ENCODE results near the gene CNTN4. TPM values are rescaled to one million over a fixed set of nuclear protein-coding genes. Genes with fewer than 3 reads are reported as not detected.

The CNTN4 gene
- total RNA-seq, 4 donors from 2014 or later = 47.7 to 106 (median 83.3) TPM

GRCh38 chr3:2938711-2939110, 840.0 kb downstream of the CNTN4 start:
- no peaks in the 10 kb centered on the region for H3K9me3 ChIP-seq
- TF ChIP-seq EP300 (IDR thresholded peaks at IDR 0.05) (no peak), CTCF (IDR thresholded peaks at IDR 0.05) (no peak), POLR2A (IDR thresholded peaks at IDR 0.05) (no peak)
- no peaks in the 10 kb centered on the region for H3K4me1 ChIP-seq
- 72 to 79% methylated on average over 1 of the region's 1 CpG for WGBS, 2 donors
- DNase-seq (ENCODE audit: low spot score in 2 of 2) = no peak
- no peak overlapping the region for H3K27ac ChIP-seq
- H3K27me3 ChIP-seq = no peaks in the 10 kb centered on the region
- H3K4me3 ChIP-seq = no peak overlapping the region
- H3K36me3 ChIP-seq = no peaks in the 10 kb centered on the region

GRCh38 chr3:2940062-2940461, 841.4 kb downstream of the CNTN4 start:
- H3K27ac ChIP-seq = no peak overlapping the region
- 95 to 96% methylated on average over 2 of the region's 2 CpGs for WGBS, 2 donors
- no peaks in the 10 kb centered on the region for H3K36me3 ChIP-seq
- H3K4me3 ChIP-seq = no peak overlapping the region
- no peaks in the 10 kb centered on the region for H3K9me3 ChIP-seq
- H3K27me3 ChIP-seq = no peaks in the 10 kb centered on the region
- no peak for DNase-seq (ENCODE audit: low spot score in 2 of 2)
- TF ChIP-seq POLR2A (IDR thresholded peaks at IDR 0.05) (no peak), CTCF (IDR thresholded peaks at IDR 0.05) (no peak), EP300 (IDR thresholded peaks at IDR 0.05) (no peak)
- no peaks in the 10 kb centered on the region for H3K4me1 ChIP-seq

- WGBS, 2 donors = 91 to 96% methylated on average over 1 of the region's 1 CpG
- TF ChIP-seq EP300 (IDR thresholded peaks at IDR 0.05) (no peak), CTCF (IDR thresholded peaks at IDR 0.05) (no peak), POLR2A (IDR thresholded peaks at IDR 0.05) (no peak)
- H3K36me3 ChIP-seq = no peaks in the 10 kb centered on the region
- no peaks in the 10 kb centered on the region for H3K27me3 ChIP-seq
- H3K9me3 ChIP-seq = no peaks in the 10 kb centered on the region
- no peak overlapping the region for H3K4me3 ChIP-seq
- H3K27ac ChIP-seq = no peak overlapping the region
- no peak for DNase-seq (ENCODE audit: low spot score in 2 of 2)
- no peaks in the 10 kb centered on the region for H3K4me1 ChIP-seq
These were observed 846.0 kb downstream of the CNTN4 start for GRCh38 chr3:2944628-2945027.

GRCh38 chr3:2945121-2945520, 846.5 kb downstream of the CNTN4 start:
- 55 to 64% methylated on average over 3 of the region's 3 CpGs for WGBS, 2 donors
- no peaks in the 10 kb centered on the region for H3K4me1 ChIP-seq
- no peak for TF ChIP-seq EP300 (IDR thresholded peaks at IDR 0.05)
- no peak for TF ChIP-seq CTCF (IDR thresholded peaks at IDR 0.05)
- no peak for TF ChIP-seq POLR2A (IDR thresholded peaks at IDR 0.05)

GRCh38 chr3:2947536-2947935, 848.9 kb downstream of the CNTN4 start:
- WGBS, 2 donors = 76 to 83% methylated on average over 2 of the region's 2 CpGs
- H3K4me1 ChIP-seq = no peaks in the 10 kb centered on the region
- DNase-seq (ENCODE audit: low spot score in 2 of 2) = no peak
- H3K27ac ChIP-seq = no peak overlapping the region
- no peaks in the 10 kb centered on the region for H3K36me3 ChIP-seq
- TF ChIP-seq CTCF (IDR thresholded peaks at IDR 0.05) (no peak), EP300 (IDR thresholded peaks at IDR 0.05) (no peak), POLR2A (IDR thresholded peaks at IDR 0.05) (no peak)
- H3K4me3 ChIP-seq = no peak overlapping the region
- no peaks in the 10 kb centered on the region for H3K9me3 ChIP-seq
- H3K27me3 ChIP-seq = no peaks in the 10 kb centered on the region

More at GRCh38 chr3:2945121-2945520, 846.5 kb downstream of the CNTN4 start:
- Histone ChIP-seq H3K36me3 (no peaks in the 10 kb centered on the region), H3K27me3 (no peaks in the 10 kb centered on the region), H3K27ac (no peak overlapping the region), H3K9me3 (no peaks in the 10 kb centered on the region), H3K4me3 (no peak overlapping the region)
- DNase-seq (ENCODE audit: low spot score in 2 of 2) = no peak

All from tibial nerve (tissue), 4 donors.